ENCODE results near the gene MS4A13. TPM values are rescaled to one million over a fixed set of nuclear protein-coding genes. Genes with fewer than 3 reads are reported as not detected.
"Not testable (repeated sequence)": the region's sequence is repeated elsewhere in the genome, so short reads cannot be mapped to it uniquely, and the experiment has no call there.

MS4A13 gene
- polyA plus RNA-seq, 2 of the 4 experiments (the other 2 are of a cell fraction) = not detected

DNA sequence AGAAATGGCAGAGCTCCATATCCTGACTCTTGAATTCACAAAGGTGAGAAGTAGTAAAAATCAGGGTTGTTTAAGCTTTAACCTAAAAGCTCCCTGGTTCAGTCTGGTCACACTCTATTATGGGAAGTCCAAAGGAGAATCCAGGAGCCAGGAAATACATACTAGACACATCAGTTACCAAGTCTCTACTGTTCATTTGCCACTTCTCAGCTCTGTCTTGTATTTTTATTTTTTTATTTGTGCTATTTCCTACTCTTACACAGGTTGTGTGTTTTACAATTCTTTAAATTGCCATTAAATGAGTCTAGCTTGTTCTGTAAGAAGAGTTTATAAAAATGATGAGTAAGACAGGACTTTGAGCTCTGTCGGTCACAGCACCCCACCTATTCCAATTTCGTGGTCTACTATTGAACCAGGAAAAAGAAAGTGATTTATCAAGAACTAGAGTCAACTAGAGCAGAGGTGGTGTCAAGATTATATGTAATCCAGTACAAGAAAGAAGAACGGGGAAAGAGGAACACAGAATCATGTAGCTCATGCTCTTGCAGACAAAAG lies 12.9 kb upstream of the MS4A13 start:
- POLR2A ChIA-PET = no interaction called here
- no peaks in the 10 kb centered on the region for H3K4me1 ChIP-seq
- TF ChIP-seq, protein P1, sequence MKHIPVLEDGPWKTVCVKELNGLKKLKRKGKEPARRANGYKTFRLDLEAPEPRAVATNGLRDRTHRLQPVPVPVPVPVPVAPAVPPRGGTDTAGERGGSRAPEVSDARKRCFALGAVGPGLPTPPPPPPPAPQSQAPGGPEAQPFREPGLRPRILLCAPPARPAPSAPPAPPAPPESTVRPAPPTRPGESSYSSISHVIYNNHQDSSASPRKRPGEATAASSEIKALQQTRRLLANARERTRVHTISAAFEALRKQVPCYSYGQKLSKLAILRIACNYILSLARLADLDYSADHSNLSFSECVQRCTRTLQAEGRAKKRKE (CRISPR knock-in tag; IDR thresholded peaks at IDR 0.05; ENCODE audit: low read depth) = no peak
- TF ChIP-seq BCL3 (IDR thresholded peaks at IDR 0.05) (no peak), EHF (CRISPR knock-in tag; IDR thresholded peaks at IDR 0.05) (no peak), JUNB (IDR thresholded peaks at IDR 0.05) (no peak), EP300 (IDR thresholded peaks at IDR 0.05) (no peak), NFE2L2 (conservative IDR thresholded peaks at IDR 0.05; ENCODE audit: low read length) (no peak)
- DNase-seq (ENCODE audit: low read depth in 1 of 2, low spot score in 1 of 2) = no peak
- WGBS (ENCODE audit: missing lambda C conversion rate) = 3% methylated on average over 3 of the region's 3 CpGs
- no peak for FAIRE-seq
- no peak overlapping the region for H3K27ac ChIP-seq
- H3K9me3 ChIP-seq = no peaks in the 10 kb centered on the region
- H3K4me3 ChIP-seq = no peak overlapping the region
- no peak overlapping the region for H3K4me2 ChIP-seq
- no peak for ATAC-seq
- CTCF ChIA-PET = no interaction called here

- H3K9me3 ChIP-seq = no peaks in the 10 kb centered on the region
- DNase-seq (ENCODE audit: low read depth in 1 of 2, low spot score in 1 of 2) (no peak), FAIRE-seq (no peak), ATAC-seq (no peak)
- TF ChIP-seq KDM5A (IDR thresholded peaks at IDR 0.05) (no peak), BHLHE40 (IDR thresholded peaks at IDR 0.05; ENCODE audit: low read depth, low read length) (no peak), CHD2 (IDR thresholded peaks at IDR 0.05; ENCODE audit: low read length, partially characterized antibody) (no peak), REST (IDR thresholded peaks at IDR 0.05) (no peak), RNF2 (IDR thresholded peaks at IDR 0.05; ENCODE audit: borderline replicate concordance, low read depth) (no peak), MAZ (IDR thresholded peaks at IDR 0.05; ENCODE audit: borderline replicate concordance, low read depth, low read length) (no peak), GATA3 (IDR thresholded peaks at IDR 0.05; ENCODE audit: borderline replicate concordance) (no peak), ZSCAN20 (CRISPR knock-in tag; IDR thresholded peaks at IDR 0.05) (no peak), ESRRA (IDR thresholded peaks at IDR 0.05; ENCODE audit: borderline replicate concordance, low read length) (no peak), FOSL2 (IDR thresholded peaks at IDR 0.05) (no peak), FOSL2 (CRISPR knock-in tag; IDR thresholded peaks at IDR 0.05) (no peak), JUN (IDR thresholded peaks at IDR 0.05) (no peak), PBX3 (IDR thresholded peaks at IDR 0.05) (no peak), SMC3 (IDR thresholded peaks at IDR 0.05) (no peak)
- TF ChIP-seq, protein P1 (CRISPR knock-in tag; IDR thresholded peaks at IDR 0.05; ENCODE audit: low read depth) = no peak
- TF ChIP-seq, protein P2, sequence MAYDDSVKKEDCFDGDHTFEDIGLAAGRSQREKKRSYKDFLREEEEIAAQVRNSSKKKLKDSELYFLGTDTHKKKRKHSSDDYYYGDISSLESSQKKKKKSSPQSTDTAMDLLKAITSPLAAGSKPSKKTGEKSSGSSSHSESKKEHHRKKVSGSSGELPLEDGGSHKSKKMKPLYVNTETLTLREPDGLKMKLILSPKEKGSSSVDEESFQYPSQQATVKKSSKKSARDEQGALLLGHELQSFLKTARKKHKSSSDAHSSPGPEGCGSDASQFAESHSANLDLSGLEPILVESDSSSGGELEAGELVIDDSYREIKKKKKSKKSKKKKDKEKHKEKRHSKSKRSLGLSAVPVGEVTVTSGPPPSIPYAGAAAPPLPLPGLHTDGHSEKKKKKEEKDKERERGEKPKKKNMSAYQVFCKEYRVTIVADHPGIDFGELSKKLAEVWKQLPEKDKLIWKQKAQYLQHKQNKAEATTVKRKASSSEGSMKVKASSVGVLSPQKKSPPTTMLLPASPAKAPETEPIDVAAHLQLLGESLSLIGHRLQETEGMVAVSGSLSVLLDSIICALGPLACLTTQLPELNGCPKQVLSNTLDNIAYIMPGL (CRISPR knock-in tag; IDR thresholded peaks at IDR 0.05; ENCODE audit: borderline replicate concordance) = no peak
- H3K4me3 ChIP-seq = no peak overlapping the region
- WGBS (ENCODE audit: missing lambda C conversion rate) = under 1% methylated on average over 3 of the region's 3 CpGs
- no peak overlapping the region for H3K4me2 ChIP-seq
- POLR2A ChIA-PET = no interaction called here
- no peaks in the 10 kb centered on the region for H3K4me1 ChIP-seq
- CTCF ChIA-PET = interaction anchor here (1.0 kb wide), 1 partner anchor 141 kb away, joined by 3 read pairs; no protein-coding TSS in a partner anchor
- H3K27ac ChIP-seq = no peak overlapping the region
Observed at GRCh38 chr11:60504219-60504905, 10.8 kb upstream of the MS4A13 start.

DNA sequence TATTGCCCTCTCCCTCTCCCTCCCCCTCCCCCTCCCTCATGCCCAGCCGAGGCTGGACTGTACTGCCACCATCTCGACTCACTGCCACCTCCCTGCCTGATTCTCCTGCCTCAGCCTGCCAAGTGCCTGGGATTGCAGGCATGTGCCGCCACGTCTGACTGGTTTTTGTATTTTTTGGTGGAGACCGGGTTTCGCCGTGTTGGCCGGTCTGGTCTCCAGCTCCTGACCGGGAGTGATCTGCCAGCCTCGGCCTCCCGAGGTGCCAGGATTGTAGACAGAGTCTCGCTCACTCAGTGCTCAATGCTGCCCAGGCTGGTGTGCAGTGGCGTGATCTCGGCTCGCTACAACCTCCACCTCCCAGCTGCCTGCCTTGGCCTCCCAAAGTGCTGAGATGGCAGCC lies 5.6 kb upstream of the MS4A13 start:
- ATAC-seq; FAIRE-seq; H3K27ac ChIP-seq; CTCF ChIA-PET; POLR2A ChIA-PET; H3K9me3 ChIP-seq; DNase-seq (ENCODE audit: low read depth in 1 of 2, low spot score in 1 of 2); H3K4me2 ChIP-seq; H3K4me1 ChIP-seq; H3K4me3 ChIP-seq: not testable (repeated sequence)
- WGBS (ENCODE audit: missing lambda C conversion rate) = 45% methylated on average over 15 of the region's 15 CpGs

GRCh38 chr11:60510209-60510608 lies 5.0 kb upstream of the MS4A13 start:
- FAIRE-seq; POLR2A ChIA-PET; DNase-seq (ENCODE audit: low read depth in 1 of 2, low spot score in 1 of 2); H3K4me1 ChIP-seq; ATAC-seq; CTCF ChIA-PET; H3K4me3 ChIP-seq; H3K27ac ChIP-seq; H3K4me2 ChIP-seq; H3K9me3 ChIP-seq: not testable (repeated sequence)
- WGBS (ENCODE audit: missing lambda C conversion rate) = 69% methylated on average over 5 of the region's 28 CpGs

Data from A549 (cell line).